IMR-90 (cell line): ENCODE results near the gene KRTDAP.
A peak's percentile ranks its signal among the peaks of the same experiment; 100 is the strongest.

ENCODE experiments used
- BHLHE40 ChIP-seq: fragments of 150-350 bp; IDR thresholded peaks from 2 replicates; pipeline ENCODE4 v1.6.1; 2016; ENCODE audit warnings: mild to moderate bottlenecking, low read depth, low read length
- CEBPB ChIP-seq: IDR thresholded peaks from 2 replicates; pipeline ENCODE4 v1.6.1; 2012; ENCODE audit warnings: low read depth, low read length, improper control_type of control experiment
- CHD1 ChIP-seq: IDR thresholded peaks from 2 replicates; pipeline ENCODE4 v1.6.1; 2012; ENCODE audit warnings: low read depth, low read length, improper control_type of control experiment
- MAFK ChIP-seq: IDR thresholded peaks from 2 replicates; pipeline ENCODE4 v1.6.1; 2012; ENCODE audit warnings: low read depth, low read length, improper control_type of control experiment
- MAZ ChIP-seq: IDR thresholded peaks from 2 replicates; pipeline ENCODE4 v1.6.1; 2012; ENCODE audit warnings: low read depth, mild to moderate bottlenecking, low read length, improper control_type of control experiment, moderate library complexity, borderline replicate concordance
- MXI1 ChIP-seq: IDR thresholded peaks from 2 replicates; pipeline ENCODE4 v1.6.1; 2012; ENCODE audit warnings: low read depth, mild to moderate bottlenecking, low read length, moderate library complexity, borderline replicate concordance
- POLR2A ChIP-seq: IDR thresholded peaks from 2 replicates; pipeline ENCODE4 v1.6.1; 2012; ENCODE audit warnings: mild to moderate bottlenecking, low read depth, low read length
- RAD21 ChIP-seq: IDR thresholded peaks from 2 replicates; pipeline ENCODE4 v1.6.1; 2012; ENCODE audit warnings: low read length, improper control_type of control experiment
- RCOR1 ChIP-seq: IDR thresholded peaks from 2 replicates; pipeline ENCODE4 v1.6.1; 2012; ENCODE audit warnings: mild to moderate bottlenecking, low read length, improper control_type of control experiment; ENCODE audit not compliant: insufficient replicate concordance
- RFX5 ChIP-seq: IDR thresholded peaks from 2 replicates; pipeline ENCODE4 v1.8.0; 2012; ENCODE audit warnings: low read depth, mild to moderate bottlenecking, low read length, moderate library complexity
- SMC3 ChIP-seq: fragments of 150-350 bp; IDR thresholded peaks from 2 replicates; pipeline ENCODE4 v1.6.1; 2016; ENCODE audit warnings: low read depth, mild to moderate bottlenecking, antibody characterized with exemption, low read length, moderate library complexity
- TF ChIP-seq, protein P1 (sequence below): conservative IDR thresholded peaks from 2 replicates; pipeline ENCODE4 v1.5.1; 2012; ENCODE audit warnings: mild to moderate bottlenecking, low read depth, low read length, improper control_type of control experiment
- TF ChIP-seq, protein P2 (sequence below): fragments of 150-350 bp; IDR thresholded peaks from 2 replicates; pipeline ENCODE4 v1.6.1; 2017; ENCODE audit warnings: mild to moderate bottlenecking, antibody characterized with exemption, low read length, low read depth
- TF ChIP-seq, protein P3 (sequence below): fragments of 150-350 bp; IDR thresholded peaks from 2 replicates; pipeline ENCODE4 v1.6.1; 2016; ENCODE audit warnings: low read depth, mild to moderate bottlenecking, low read length, moderate library complexity, borderline replicate concordance

GRCh38 chr19:35501684-35502083 lies 11.4 kb upstream of the KRTDAP start:
- TF ChIP-seq, protein P1, sequence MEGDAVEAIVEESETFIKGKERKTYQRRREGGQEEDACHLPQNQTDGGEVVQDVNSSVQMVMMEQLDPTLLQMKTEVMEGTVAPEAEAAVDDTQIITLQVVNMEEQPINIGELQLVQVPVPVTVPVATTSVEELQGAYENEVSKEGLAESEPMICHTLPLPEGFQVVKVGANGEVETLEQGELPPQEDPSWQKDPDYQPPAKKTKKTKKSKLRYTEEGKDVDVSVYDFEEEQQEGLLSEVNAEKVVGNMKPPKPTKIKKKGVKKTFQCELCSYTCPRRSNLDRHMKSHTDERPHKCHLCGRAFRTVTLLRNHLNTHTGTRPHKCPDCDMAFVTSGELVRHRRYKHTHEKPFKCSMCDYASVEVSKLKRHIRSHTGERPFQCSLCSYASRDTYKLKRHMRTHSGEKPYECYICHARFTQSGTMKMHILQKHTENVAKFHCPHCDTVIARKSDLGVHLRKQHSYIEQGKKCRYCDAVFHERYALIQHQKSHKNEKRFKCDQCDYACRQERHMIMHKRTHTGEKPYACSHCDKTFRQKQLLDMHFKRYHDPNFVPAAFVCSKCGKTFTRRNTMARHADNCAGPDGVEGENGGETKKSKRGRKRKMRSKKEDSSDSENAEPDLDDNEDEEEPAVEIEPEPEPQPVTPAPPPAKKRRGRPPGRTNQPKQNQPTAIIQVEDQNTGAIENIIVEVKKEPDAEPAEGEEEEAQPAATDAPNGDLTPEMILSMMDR, result no peak
- TF ChIP-seq MXI1 (no peak), POLR2A (no peak), RAD21 (no peak), MAFK (no peak), RFX5 (no peak), RCOR1 (no peak), CEBPB (peak; percentile 17; the same call in 1 of the 2 replicates), MAZ (no peak), CHD1 (no peak), SMC3 (no peak), BHLHE40 (no peak)
- TF ChIP-seq, protein P2, sequence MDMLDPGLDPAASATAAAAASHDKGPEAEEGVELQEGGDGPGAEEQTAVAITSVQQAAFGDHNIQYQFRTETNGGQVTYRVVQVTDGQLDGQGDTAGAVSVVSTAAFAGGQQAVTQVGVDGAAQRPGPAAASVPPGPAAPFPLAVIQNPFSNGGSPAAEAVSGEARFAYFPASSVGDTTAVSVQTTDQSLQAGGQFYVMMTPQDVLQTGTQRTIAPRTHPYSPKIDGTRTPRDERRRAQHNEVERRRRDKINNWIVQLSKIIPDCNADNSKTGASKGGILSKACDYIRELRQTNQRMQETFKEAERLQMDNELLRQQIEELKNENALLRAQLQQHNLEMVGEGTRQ, result no peak
- TF ChIP-seq, protein P3, sequence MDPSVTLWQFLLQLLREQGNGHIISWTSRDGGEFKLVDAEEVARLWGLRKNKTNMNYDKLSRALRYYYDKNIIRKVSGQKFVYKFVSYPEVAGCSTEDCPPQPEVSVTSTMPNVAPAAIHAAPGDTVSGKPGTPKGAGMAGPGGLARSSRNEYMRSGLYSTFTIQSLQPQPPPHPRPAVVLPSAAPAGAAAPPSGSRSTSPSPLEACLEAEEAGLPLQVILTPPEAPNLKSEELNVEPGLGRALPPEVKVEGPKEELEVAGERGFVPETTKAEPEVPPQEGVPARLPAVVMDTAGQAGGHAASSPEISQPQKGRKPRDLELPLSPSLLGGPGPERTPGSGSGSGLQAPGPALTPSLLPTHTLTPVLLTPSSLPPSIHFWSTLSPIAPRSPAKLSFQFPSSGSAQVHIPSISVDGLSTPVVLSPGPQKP, result no peak
